ENCODE data around the gene ZDHHC17. TPM values are rescaled to one million over a fixed set of nuclear protein-coding genes. Genes with fewer than 3 reads are reported as not detected.
A peak's percentile ranks its signal among the peaks of the same experiment; 100 is the strongest.

Gene ZDHHC17
- total RNA-seq, 1 donor from 2014 or later, result 39.6 TPM

DNA sequence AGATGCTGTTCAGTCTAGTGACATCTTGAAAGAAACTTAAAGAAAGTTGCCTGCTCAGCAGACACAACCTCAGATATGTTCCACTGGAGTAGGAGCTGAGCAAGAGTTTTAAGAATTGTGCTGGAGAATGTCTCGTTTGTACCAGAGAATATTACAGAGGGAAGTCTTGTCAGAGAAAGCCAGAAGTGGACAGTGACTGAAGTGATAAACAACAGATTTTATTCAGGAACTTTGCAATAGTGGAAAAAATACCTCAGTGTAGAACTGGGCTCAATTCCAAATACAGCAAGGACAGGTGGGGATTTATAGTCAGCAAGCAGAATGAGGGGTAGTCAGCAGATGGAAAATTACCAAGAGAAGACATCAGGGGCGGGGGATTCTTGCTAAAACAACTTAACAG lies 18.6 kb downstream of the ZDHHC17 start:
- H3K27ac Mint-ChIP-seq (ENCODE audit: unreplicated experiment), result peak overlapping the region; percentile 71
- H3K9me3 Mint-ChIP-seq (ENCODE audit: low read depth), result peaks cover 10% of the 10 kb centered on the region
- H3K4me3 Mint-ChIP-seq (ENCODE audit: unreplicated experiment), result no peak overlapping the region
- TF ChIP-seq, protein P1, sequence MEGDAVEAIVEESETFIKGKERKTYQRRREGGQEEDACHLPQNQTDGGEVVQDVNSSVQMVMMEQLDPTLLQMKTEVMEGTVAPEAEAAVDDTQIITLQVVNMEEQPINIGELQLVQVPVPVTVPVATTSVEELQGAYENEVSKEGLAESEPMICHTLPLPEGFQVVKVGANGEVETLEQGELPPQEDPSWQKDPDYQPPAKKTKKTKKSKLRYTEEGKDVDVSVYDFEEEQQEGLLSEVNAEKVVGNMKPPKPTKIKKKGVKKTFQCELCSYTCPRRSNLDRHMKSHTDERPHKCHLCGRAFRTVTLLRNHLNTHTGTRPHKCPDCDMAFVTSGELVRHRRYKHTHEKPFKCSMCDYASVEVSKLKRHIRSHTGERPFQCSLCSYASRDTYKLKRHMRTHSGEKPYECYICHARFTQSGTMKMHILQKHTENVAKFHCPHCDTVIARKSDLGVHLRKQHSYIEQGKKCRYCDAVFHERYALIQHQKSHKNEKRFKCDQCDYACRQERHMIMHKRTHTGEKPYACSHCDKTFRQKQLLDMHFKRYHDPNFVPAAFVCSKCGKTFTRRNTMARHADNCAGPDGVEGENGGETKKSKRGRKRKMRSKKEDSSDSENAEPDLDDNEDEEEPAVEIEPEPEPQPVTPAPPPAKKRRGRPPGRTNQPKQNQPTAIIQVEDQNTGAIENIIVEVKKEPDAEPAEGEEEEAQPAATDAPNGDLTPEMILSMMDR (IDR thresholded peaks at IDR 0.05), result no peak
- H3K27me3 Mint-ChIP-seq (ENCODE audit: low read depth), result no peaks in the 10 kb centered on the region
- peaks cover 2% of the 10 kb centered on the region for H3K36me3 Mint-ChIP-seq (ENCODE audit: low read depth)
- no peak for DNase-seq (ENCODE audit: low spot score)
- peaks cover 85% of the 10 kb centered on the region for H3K4me1 Mint-ChIP-seq (ENCODE audit: low read depth)

DNA sequence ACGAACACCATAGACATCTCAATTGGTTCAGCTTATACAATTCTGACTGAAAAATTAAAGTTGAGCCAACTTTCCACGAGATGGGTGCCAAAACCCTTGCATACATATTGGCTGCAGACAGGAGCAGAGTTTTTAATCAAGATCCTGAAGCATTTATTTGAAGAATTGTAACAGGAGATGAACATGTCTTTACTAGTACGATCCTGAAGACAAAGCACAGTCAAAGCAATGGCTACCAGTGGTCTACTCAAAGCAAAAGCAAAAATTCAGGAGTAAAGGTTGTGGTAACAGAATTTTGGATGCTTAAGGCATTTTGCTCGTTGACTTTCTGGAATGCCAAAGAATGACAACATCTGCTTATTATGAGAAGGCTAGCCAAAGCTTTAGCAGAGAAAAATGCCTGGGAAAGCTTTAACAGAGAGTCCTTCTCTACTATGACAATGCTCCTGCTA lies 20.7 kb downstream of the ZDHHC17 start:
- TF ChIP-seq, protein P1 (IDR thresholded peaks at IDR 0.05), result no peak
- Mint-ChIP-seq H3K36me3 (ENCODE audit: low read depth) (peaks cover 4% of the 10 kb centered on the region), H3K4me3 (ENCODE audit: unreplicated experiment) (no peak overlapping the region), H3K9me3 (ENCODE audit: low read depth) (peaks cover 14% of the 10 kb centered on the region), H3K4me1 (ENCODE audit: low read depth) (peaks cover 73% of the 10 kb centered on the region), H3K27ac (ENCODE audit: unreplicated experiment) (peak overlapping the region; percentile 87), H3K27me3 (ENCODE audit: low read depth) (no peaks in the 10 kb centered on the region)
- DNase-seq (ENCODE audit: low spot score), result no peak

DNA sequence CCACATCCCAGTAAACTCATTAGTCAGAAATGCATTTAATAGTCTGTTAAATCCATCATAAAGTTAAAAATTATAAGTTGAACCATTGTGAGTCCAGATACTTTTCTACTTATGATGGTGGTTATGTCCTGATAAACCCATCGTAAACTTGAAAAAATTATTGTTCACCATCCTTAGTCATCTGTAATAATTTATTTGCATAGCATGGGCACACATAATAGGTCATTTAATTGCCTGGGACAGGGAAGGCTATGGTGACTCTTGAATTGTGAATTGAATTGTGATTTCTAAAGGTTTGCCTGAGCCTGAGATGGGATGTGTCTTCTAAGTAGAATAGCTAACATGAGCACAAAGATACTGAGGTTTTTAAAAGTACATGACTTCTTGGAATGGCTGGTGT lies 21.5 kb downstream of the ZDHHC17 start:
- Mint-ChIP-seq H3K9me3 (ENCODE audit: low read depth) (peaks cover 14% of the 10 kb centered on the region), H3K27ac (ENCODE audit: unreplicated experiment) (peak overlapping the region; percentile 87), H3K4me3 (ENCODE audit: unreplicated experiment) (no peak overlapping the region), H3K4me1 (ENCODE audit: low read depth) (peaks cover 70% of the 10 kb centered on the region), H3K36me3 (ENCODE audit: low read depth) (peaks cover 4% of the 10 kb centered on the region), H3K27me3 (ENCODE audit: low read depth) (no peaks in the 10 kb centered on the region)
- TF ChIP-seq, protein P1 (IDR thresholded peaks at IDR 0.05), result no peak
- no peak for DNase-seq (ENCODE audit: low spot score)

DNA sequence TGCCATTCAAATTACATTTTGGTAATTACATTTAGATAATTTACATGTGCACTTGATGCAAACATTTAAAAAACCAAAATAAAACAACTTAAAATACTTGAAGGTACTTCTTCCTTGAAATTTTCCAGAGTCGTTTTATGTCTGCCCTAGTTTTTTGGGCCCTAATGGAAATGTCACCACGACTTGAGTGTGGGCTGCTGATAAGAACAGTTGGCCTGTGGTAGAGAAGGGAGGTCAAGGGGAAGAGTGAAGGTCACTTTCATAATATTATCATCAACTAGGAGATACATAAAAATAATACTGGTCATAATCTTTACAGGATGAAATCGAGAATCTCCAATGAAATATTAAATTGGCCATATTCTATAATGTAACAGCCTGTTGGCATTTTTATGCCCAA lies 23.1 kb downstream of the ZDHHC17 start:
- DNase-seq (ENCODE audit: low spot score), result no peak
- Mint-ChIP-seq H3K27ac (ENCODE audit: unreplicated experiment) (no peak overlapping the region), H3K9me3 (ENCODE audit: low read depth) (peaks cover 14% of the 10 kb centered on the region), H3K36me3 (ENCODE audit: low read depth) (peaks cover 2% of the 10 kb centered on the region), H3K27me3 (ENCODE audit: low read depth) (no peaks in the 10 kb centered on the region), H3K4me1 (ENCODE audit: low read depth) (peaks cover 63% of the 10 kb centered on the region), H3K4me3 (ENCODE audit: unreplicated experiment) (no peak overlapping the region)
- TF ChIP-seq, protein P1 (IDR thresholded peaks at IDR 0.05), result no peak

DNA sequence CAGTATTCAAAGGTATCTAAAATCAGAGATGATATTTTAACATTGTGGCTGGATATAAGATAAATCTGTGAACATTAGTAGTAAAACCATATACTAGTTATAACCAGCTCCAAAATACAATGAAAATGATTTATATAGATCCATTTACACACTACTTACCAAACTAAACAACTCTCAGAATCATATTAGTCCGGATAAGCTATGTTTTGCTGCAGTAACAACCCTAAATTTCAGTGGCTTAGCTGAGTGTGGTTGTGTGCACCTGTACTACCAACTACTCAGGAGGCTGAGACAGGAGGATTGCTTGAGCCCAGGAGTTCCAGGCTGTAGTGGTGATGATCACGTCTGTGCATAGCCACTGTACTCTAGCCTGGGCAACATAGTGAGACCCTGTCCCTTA lies 23.8 kb downstream of the ZDHHC17 start:
- Mint-ChIP-seq H3K36me3 (ENCODE audit: low read depth) (peaks cover 2% of the 10 kb centered on the region), H3K4me1 (ENCODE audit: low read depth) (peaks cover 56% of the 10 kb centered on the region), H3K4me3 (ENCODE audit: unreplicated experiment) (no peak overlapping the region), H3K9me3 (ENCODE audit: low read depth) (peaks cover 14% of the 10 kb centered on the region), H3K27me3 (ENCODE audit: low read depth) (no peaks in the 10 kb centered on the region), H3K27ac (ENCODE audit: unreplicated experiment) (no peak overlapping the region)
- no peak for DNase-seq (ENCODE audit: low spot score)
- TF ChIP-seq, protein P1 (IDR thresholded peaks at IDR 0.05), result no peak

Measured in chondrocyte (in vitro differentiated cells).